Measurements from ENCODE around the gene IL17RD. TPM values are rescaled to one million over a fixed set of nuclear protein-coding genes. Genes with fewer than 3 reads are reported as not detected.

The IL17RD gene
- total and polyA plus RNA-seq, 2 of the 13 experiments (the other 11 are each of a cell fraction or from before 2014, with no cell fraction given) = 0.28 to 0.31 TPM

DNA sequence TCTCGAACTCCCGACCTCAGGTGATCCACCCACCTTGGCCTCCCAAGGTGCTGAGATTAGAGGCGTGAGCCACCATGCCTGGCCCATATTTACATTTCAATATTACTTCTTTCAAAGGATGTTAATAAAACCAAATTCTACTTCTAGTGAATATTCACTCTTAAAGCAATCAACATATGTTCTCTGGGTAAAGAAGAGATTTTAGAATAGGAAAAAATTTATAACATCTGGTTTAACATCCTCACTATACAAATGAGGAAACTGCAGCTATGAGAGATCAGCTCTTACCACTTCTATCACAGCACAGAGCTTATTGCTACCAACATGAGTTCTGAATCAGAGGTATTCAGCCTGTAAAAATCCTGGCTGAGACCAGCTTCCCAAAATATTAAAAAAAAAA lies 48.7 kb downstream of the IL17RD start (continued):
- TF ChIP-seq, protein P1, sequence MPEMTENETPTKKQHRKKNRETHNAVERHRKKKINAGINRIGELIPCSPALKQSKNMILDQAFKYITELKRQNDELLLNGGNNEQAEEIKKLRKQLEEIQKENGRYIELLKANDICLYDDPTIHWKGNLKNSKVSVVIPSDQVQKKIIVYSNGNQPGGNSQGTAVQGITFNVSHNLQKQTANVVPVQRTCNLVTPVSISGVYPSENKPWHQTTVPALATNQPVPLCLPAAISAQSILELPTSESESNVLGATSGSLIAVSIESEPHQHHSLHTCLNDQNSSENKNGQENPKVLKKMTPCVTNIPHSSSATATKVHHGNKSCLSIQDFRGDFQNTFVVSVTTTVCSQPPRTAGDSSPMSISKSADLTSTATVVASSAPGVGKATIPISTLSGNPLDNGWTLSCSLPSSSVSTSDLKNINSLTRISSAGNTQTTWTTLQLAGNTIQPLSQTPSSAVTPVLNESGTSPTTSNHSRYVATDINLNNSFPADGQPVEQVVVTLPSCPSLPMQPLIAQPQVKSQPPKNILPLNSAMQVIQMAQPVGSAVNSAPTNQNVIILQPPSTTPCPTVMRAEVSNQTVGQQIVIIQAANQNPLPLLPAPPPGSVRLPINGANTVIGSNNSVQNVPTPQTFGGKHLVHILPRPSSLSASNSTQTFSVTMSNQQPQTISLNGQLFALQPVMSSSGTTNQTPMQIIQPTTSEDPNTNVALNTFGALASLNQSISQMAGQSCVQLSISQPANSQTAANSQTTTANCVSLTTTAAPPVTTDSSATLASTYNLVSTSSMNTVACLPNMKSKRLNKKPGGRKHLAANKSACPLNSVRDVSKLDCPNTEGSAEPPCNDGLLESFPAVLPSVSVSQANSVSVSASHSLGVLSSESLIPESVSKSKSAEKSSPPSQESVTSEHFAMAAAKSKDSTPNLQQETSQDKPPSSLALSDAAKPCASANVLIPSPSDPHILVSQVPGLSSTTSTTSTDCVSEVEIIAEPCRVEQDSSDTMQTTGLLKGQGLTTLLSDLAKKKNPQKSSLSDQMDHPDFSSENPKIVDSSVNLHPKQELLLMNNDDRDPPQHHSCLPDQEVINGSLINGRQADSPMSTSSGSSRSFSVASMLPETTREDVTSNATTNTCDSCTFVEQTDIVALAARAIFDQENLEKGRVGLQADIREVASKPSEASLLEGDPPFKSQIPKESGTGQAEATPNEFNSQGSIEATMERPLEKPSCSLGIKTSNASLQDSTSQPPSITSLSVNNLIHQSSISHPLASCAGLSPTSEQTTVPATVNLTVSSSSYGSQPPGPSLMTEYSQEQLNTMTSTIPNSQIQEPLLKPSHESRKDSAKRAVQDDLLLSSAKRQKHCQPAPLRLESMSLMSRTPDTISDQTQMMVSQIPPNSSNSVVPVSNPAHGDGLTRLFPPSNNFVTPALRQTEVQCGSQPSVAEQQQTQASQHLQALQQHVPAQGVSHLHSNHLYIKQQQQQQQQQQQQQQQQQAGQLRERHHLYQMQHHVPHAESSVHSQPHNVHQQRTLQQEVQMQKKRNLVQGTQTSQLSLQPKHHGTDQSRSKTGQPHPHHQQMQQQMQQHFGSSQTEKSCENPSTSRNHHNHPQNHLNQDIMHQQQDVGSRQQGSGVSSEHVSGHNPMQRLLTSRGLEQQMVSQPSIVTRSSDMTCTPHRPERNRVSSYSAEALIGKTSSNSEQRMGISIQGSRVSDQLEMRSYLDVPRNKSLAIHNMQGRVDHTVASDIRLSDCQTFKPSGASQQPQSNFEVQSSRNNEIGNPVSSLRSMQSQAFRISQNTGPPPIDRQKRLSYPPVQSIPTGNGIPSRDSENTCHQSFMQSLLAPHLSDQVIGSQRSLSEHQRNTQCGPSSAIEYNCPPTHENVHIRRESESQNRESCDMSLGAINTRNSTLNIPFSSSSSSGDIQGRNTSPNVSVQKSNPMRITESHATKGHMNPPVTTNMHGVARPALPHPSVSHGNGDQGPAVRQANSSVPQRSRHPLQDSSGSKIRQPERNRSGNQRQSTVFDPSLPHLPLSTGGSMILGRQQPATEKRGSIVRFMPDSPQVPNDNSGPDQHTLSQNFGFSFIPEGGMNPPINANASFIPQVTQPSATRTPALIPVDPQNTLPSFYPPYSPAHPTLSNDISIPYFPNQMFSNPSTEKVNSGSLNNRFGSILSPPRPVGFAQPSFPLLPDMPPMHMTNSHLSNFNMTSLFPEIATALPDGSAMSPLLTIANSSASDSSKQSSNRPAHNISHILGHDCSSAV (CRISPR knock-in tag; IDR thresholded peaks at IDR 0.05; ENCODE audit: borderline replicate concordance) = no peak
- TF ChIP-seq, protein P2, sequence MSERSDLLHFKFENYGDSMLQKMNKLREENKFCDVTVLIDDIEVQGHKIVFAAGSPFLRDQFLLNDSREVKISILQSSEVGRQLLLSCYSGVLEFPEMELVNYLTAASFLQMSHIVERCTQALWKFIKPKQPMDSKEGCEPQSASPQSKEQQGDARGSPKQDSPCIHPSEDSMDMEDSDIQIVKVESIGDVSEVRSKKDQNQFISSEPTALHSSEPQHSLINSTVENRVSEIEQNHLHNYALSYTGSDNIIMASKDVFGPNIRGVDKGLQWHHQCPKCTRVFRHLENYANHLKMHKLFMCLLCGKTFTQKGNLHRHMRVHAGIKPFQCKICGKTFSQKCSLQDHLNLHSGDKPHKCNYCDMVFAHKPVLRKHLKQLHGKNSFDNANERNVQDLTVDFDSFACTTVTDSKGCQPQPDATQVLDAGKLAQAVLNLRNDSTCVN (CRISPR knock-in tag; IDR thresholded peaks at IDR 0.05; ENCODE audit: borderline replicate concordance) = no peak

DNA sequence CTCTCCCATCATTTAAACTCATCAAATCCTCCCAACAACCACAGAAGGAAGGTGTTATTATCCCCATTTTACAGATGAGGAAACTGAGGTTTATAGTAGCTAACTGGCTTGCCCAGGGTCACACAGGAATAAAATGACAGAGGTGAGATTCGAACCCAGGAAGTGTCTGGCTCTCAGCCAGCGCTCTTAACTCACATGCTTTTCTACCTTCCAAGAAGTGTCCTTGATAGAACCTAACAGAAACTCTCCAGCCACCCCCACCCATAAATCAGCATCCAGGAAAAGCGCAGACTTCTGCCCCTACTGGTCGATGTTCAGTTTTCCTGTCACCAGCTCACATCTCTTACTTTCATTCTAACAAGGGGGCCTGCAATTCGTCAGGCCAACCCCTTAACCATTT lies 52.9 kb downstream of the IL17RD start:
- Histone ChIP-seq H2AFZ (ENCODE audit: low read length) (no peak overlapping the region), H3K27me3 (ENCODE audit: control insufficient read depth in 1 of 2, insufficient read depth in 2 of 2, low read length in 2 of 2) (peaks cover 0 to 16% of the 10 kb centered on the region in 2 experiments; a peak in 2 of 5 replicates), H3K79me2 (ENCODE audit: insufficient read depth, low read length) (no peaks in the 10 kb centered on the region), H4K20me1 (ENCODE audit: insufficient read depth, low read length) (no peaks in the 10 kb centered on the region), H3K9me3 (ENCODE audit: low read length) (no peaks in the 10 kb centered on the region), H3K9ac (ENCODE audit: insufficient read depth, low read depth, low read length) (no peak overlapping the region), H3K36me3 (replicated peaks in 1 of 2; ENCODE audit: control insufficient read depth in 1 of 2, insufficient read depth in 2 of 2, low read length in 2 of 2) (no peaks in the 10 kb centered on the region), H3K4me1 (ENCODE audit: insufficient read depth, low read length) (peaks cover 11% of the 10 kb centered on the region; the same call in 1 of the 2 replicates), H3K4me3 (replicated peaks in 1 of 3; ENCODE audit: insufficient read depth in 1 of 3, low read depth in 2 of 3, low read length in 3 of 3) (no peak overlapping the region), H3K4me2 (ENCODE audit: low read depth, low read length) (no peak overlapping the region), H3K27ac (ENCODE audit: extremely low read length, insufficient read depth, low read length) (no peak overlapping the region)
- POLR2A ChIA-PET = no interaction called here
- BruUV-seq (replicated peaks) = no TSS peak
- ATAC-seq = peak; percentile 60
- intact Hi-C loops (cut with micrococcal nuclease; ENCODE audit: unreplicated experiment) = no loop called here
- peak; percentile 13 for DNase-seq (ENCODE audit: low spot score)
- 10% methylated on average over 5 of the region's 5 CpGs for WGBS (ENCODE audit: low lambda C conversion rate)
- CTCF ChIA-PET (ENCODE audit: low intra/inter-chr PET ratio, low total read pairs) = no interaction called here
- in situ Hi-C loops (cut with HindIII; ENCODE audit: extremely low pct_ligation_motif_present, low pct_unique_long_range_greater_than_20kb) = no loop called here
- FAIRE-seq = peak; percentile 52
- TF ChIP-seq CHD4 (IDR thresholded peaks at IDR 0.05; ENCODE audit: borderline replicate concordance, low read length) (peak; percentile 90; the same call in 1 of the 2 replicates), KLF13 (CRISPR knock-in tag; IDR thresholded peaks at IDR 0.05) (no peak), ZNF460 (CRISPR knock-in tag; IDR thresholded peaks at IDR 0.05; ENCODE audit: borderline replicate concordance) (no peak), ZMYM3 (CRISPR knock-in tag; IDR thresholded peaks at IDR 0.05) (peak; percentile 70), ZNF367 (CRISPR knock-in tag; IDR thresholded peaks at IDR 0.05; ENCODE audit: borderline replicate concordance) (no peak), ARID2 (CRISPR knock-in tag; IDR thresholded peaks at IDR 0.05; ENCODE audit: borderline replicate concordance) (no peak), SUZ12 (IDR thresholded peaks at IDR 0.05; ENCODE audit: low read depth, low read length) (no peak), ZNF629 (CRISPR knock-in tag; conservative IDR thresholded peaks at IDR 0.05) (peak; percentile 93), ZNF598 (CRISPR knock-in tag; IDR thresholded peaks at IDR 0.05; ENCODE audit: borderline replicate concordance) (no peak)
- TF ChIP-seq, protein P3, sequence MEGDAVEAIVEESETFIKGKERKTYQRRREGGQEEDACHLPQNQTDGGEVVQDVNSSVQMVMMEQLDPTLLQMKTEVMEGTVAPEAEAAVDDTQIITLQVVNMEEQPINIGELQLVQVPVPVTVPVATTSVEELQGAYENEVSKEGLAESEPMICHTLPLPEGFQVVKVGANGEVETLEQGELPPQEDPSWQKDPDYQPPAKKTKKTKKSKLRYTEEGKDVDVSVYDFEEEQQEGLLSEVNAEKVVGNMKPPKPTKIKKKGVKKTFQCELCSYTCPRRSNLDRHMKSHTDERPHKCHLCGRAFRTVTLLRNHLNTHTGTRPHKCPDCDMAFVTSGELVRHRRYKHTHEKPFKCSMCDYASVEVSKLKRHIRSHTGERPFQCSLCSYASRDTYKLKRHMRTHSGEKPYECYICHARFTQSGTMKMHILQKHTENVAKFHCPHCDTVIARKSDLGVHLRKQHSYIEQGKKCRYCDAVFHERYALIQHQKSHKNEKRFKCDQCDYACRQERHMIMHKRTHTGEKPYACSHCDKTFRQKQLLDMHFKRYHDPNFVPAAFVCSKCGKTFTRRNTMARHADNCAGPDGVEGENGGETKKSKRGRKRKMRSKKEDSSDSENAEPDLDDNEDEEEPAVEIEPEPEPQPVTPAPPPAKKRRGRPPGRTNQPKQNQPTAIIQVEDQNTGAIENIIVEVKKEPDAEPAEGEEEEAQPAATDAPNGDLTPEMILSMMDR (CRISPR knock-in tag; IDR thresholded peaks at IDR 0.05) = peak; percentile 15; the same call in 1 of the 2 replicates

All from HepG2 (cell line).